H1 (cell line): ENCODE data around the gene DSE. TPM values are rescaled to one million over a fixed set of nuclear protein-coding genes. Genes with fewer than 3 reads are reported as not detected.

Experiments
- CTCF ChIA-PET: fragments of 300-600 bp; sonication (Branson Sonifier 250); formaldehyde crosslinking; loops from one replicate; lab custom pipeline; 2021; ENCODE audit not compliant: partially characterized antibody; lab: Charles Lee
- POLR2A ChIA-PET: fragments of 300-600 bp; sonication (Branson Sonifier 250); formaldehyde crosslinking; loops from one replicate; lab custom pipeline; 2021; ENCODE audit warnings: inconsistent platforms; ENCODE audit not compliant: partially characterized antibody; lab: Charles Lee
- DNase-seq, 2 experiments: peaks; one replicate each; pipeline versions ENCODE4 v3.0.0 to v3.0.0-alpha.2; 2010 to 2022; ENCODE audit warnings: low spot score in 2 of 2, low read depth in 1 of 2, mixed read lengths in 1 of 2
- FAIRE-seq: peaks from 2 replicates; lab custom pipeline; 2011; peaks lifted over from hg19 to GRCh38; lab: Jason Lieb, UNC
- H2AFZ ChIP-seq: 2 replicates; pipeline ENCODE4 v1.8.1; 2012; ENCODE audit warnings: low read length, inconsistent platforms
- H2AK5ac ChIP-seq: 2 replicates; pipeline ENCODE4 v1.6.1; 2013; ENCODE audit warnings: low read depth, low read length
- H2BK120ac ChIP-seq: replicated peaks from 2 replicates; pipeline ENCODE3; 2013; ENCODE audit warnings: low read depth, low read length, inconsistent platforms
- H2BK12ac ChIP-seq: 2 replicates; pipeline ENCODE4 v1.6.1; 2013; ENCODE audit warnings: low read depth, low read length
- H2BK15ac ChIP-seq: 2 replicates; pipeline ENCODE4 v1.6.1; 2013; ENCODE audit warnings: low read length
- H2BK20ac ChIP-seq: 2 replicates; pipeline ENCODE4 v1.6.1; 2013; ENCODE audit warnings: low read length
- H2BK5ac ChIP-seq: 2 replicates; pipeline ENCODE4 v1.6.1; 2013; ENCODE audit warnings: low read depth, low read length
- H3K14ac ChIP-seq: 2 replicates; pipeline ENCODE4 v1.6.1; 2013; ENCODE audit warnings: inconsistent platforms; ENCODE audit not compliant: insufficient read length
- H3K18ac ChIP-seq: 2 replicates; pipeline ENCODE4 v1.6.1; 2013; ENCODE audit warnings: low read length; ENCODE audit errors: extremely low read depth
- H3K23ac ChIP-seq: 2 replicates; pipeline ENCODE4 v1.6.1; 2013; ENCODE audit warnings: inconsistent platforms; ENCODE audit not compliant: insufficient read length
- H3K23me2 ChIP-seq: 2 replicates; pipeline ENCODE4 v1.6.1; 2013; ENCODE audit warnings: low read depth, low read length
- H3K27ac ChIP-seq: 2 replicates; pipeline ENCODE4 v1.6.1; 2011; ENCODE audit warnings: low read depth, low read length, inconsistent platforms
- H3K27me3 ChIP-seq, 4 experiments: replicated peaks in 1 of 4; 1 replicate in 1 of 4; 2 replicates in 3 of 4; pipeline versions ENCODE4 v1.6.1 to v1.8.1; 2011 to 2013; ENCODE audit warnings: low read length in 3 of 4, mild to moderate bottlenecking in 3 of 4, inconsistent platforms in 2 of 4, mixed read lengths in 2 of 4, moderate library complexity in 1 of 4; ENCODE audit not compliant: control insufficient read depth in 3 of 4, insufficient read depth in 3 of 4; ENCODE audit errors: extremely low read depth in 1 of 4
- H3K36me3 ChIP-seq, 4 experiments: 2 replicates each; pipeline versions ENCODE4 v1.6.1 to v1.8.1; 2011 to 2013; ENCODE audit warnings: mild to moderate bottlenecking in 4 of 4, low read length in 3 of 4, moderate library complexity in 2 of 4, control low read depth in 1 of 4, inconsistent platforms in 1 of 4; ENCODE audit not compliant: insufficient read depth in 4 of 4, control insufficient read depth in 2 of 4
- H3K4ac ChIP-seq: replicated peaks from 2 replicates; pipeline ENCODE3; 2013; ENCODE audit warnings: low read length, low read depth, mixed read lengths, inconsistent platforms; ENCODE audit not compliant: insufficient read length
- H3K4me1 ChIP-seq, 4 experiments: replicated peaks in 1 of 4; 1 replicate in 1 of 4; 2 replicates in 3 of 4; pipeline versions ENCODE4 v1.6.1 to v1.8.1; 2011 to 2013; ENCODE audit warnings: low read length in 3 of 4, inconsistent platforms in 2 of 4, mixed read lengths in 1 of 4; ENCODE audit not compliant: insufficient read depth in 4 of 4, control insufficient read depth in 3 of 4
- H3K4me2 ChIP-seq, 2 experiments: 2 replicates each; pipeline versions ENCODE4 v1.6.1 to v1.8.1; 2011 to 2013; ENCODE audit warnings: low read depth in 2 of 2, low read length in 2 of 2, control low read depth in 1 of 2, inconsistent platforms in 1 of 2, mild to moderate bottlenecking in 1 of 2; ENCODE audit not compliant: insufficient read depth in 1 of 2
- H3K4me3 ChIP-seq, 4 experiments: fragments of 200-600, 300-600 bp in 1 of 4; sonication (generic), shearing (Covaris generic), sonication (Bioruptor Twin) in 1 of 4; 2 replicates each; pipeline versions ENCODE4 v1.5.1 to v1.8.1; 2011 to 2016; ENCODE audit warnings: low read length in 4 of 4, low read depth in 3 of 4, control low read depth in 2 of 4, inconsistent platforms in 2 of 4, mild to moderate bottlenecking in 2 of 4, mixed read lengths in 1 of 4, moderate library complexity in 1 of 4; ENCODE audit not compliant: insufficient read depth in 2 of 4; ENCODE audit errors: extremely low read depth in 1 of 4
- H3K56ac ChIP-seq: replicated peaks from 2 replicates; pipeline ENCODE3; 2013; ENCODE audit warnings: low read depth, mild to moderate bottlenecking, mixed read lengths, low read length, inconsistent platforms; ENCODE audit not compliant: insufficient read length
- H3K79me1 ChIP-seq: 2 replicates; pipeline ENCODE4 v1.6.1; 2013; ENCODE audit warnings: low read depth, low read length, control low read depth
- H3K79me2 ChIP-seq, 2 experiments: 2 replicates each; pipeline versions ENCODE4 v1.6.1 to v1.8.1; 2012 to 2013; ENCODE audit warnings: low read length in 2 of 2, mild to moderate bottlenecking in 2 of 2, inconsistent platforms in 1 of 2; ENCODE audit not compliant: insufficient read depth in 2 of 2, control insufficient read depth in 1 of 2
- H3K9ac ChIP-seq, 4 experiments: replicated peaks in 1 of 4; 1 replicate in 1 of 4; 2 replicates in 3 of 4; pipeline versions ENCODE4 v1.6.1 to v1.8.1; 2011 to 2013; ENCODE audit warnings: low read depth in 3 of 4, low read length in 3 of 4, control low read depth in 2 of 4, mild to moderate bottlenecking in 2 of 4, moderate library complexity in 2 of 4, inconsistent platforms in 1 of 4; ENCODE audit errors: extremely low read depth in 1 of 4
- H3K9me3 ChIP-seq, 2 experiments: 2 replicates each; pipeline versions ENCODE4 v1.6.1 to v1.8.1; 2012 to 2013; ENCODE audit warnings: mild to moderate bottlenecking in 2 of 2, moderate library complexity in 2 of 2, control low read depth in 1 of 2, inconsistent platforms in 1 of 2, low read depth in 1 of 2, low read length in 1 of 2, mixed read lengths in 1 of 2; ENCODE audit not compliant: insufficient read depth in 2 of 2
- H4K20me1 ChIP-seq, 2 experiments: replicated peaks in 1 of 2; 2 replicates each; pipeline versions ENCODE3 to v1.8.1; 2011 to 2013; ENCODE audit warnings: inconsistent platforms in 2 of 2, low read length in 2 of 2, mild to moderate bottlenecking in 1 of 2; ENCODE audit not compliant: insufficient read depth in 2 of 2, control insufficient read depth in 1 of 2
- H4K5ac ChIP-seq: 2 replicates; pipeline ENCODE4 v1.6.1; 2013; ENCODE audit warnings: low read length, low read depth, mixed read lengths, inconsistent platforms; ENCODE audit not compliant: insufficient read length
- H4K8ac ChIP-seq: 2 replicates; pipeline ENCODE4 v1.8.0; 2013; ENCODE audit warnings: mild to moderate bottlenecking, moderate library complexity, low read length, inconsistent platforms; ENCODE audit not compliant: insufficient read depth; ENCODE audit errors: extremely low read depth
- H4K91ac ChIP-seq: replicated peaks from 2 replicates; pipeline ENCODE3; 2013; ENCODE audit warnings: low read length, mixed read lengths, inconsistent platforms; ENCODE audit not compliant: insufficient read length
- CHD2 ChIP-seq: IDR thresholded peaks from 2 replicates; pipeline ENCODE4 v1.6.1; 2012; ENCODE audit warnings: low read length, improper control_type of control experiment
- NRF1 ChIP-seq: IDR thresholded peaks from 2 replicates; pipeline ENCODE4 v1.6.1; 2011; ENCODE audit warnings: mild to moderate bottlenecking, low read depth, low read length, improper control_type of control experiment
- SAP30 ChIP-seq: fragments of 300-600 bp; sonication (generic); IDR thresholded peaks from 2 replicates; pipeline ENCODE4 v1.7.1; 2012; ENCODE audit warnings: low read length, moderate library complexity, mild to moderate bottlenecking, inconsistent platforms; ENCODE audit not compliant: insufficient read depth, insufficient replicate concordance
- SP2 ChIP-seq: IDR thresholded peaks from 2 replicates; pipeline ENCODE4 v1.6.1; 2012; ENCODE audit warnings: mild to moderate bottlenecking, low read length, inconsistent platforms
- TEAD4 ChIP-seq: IDR thresholded peaks from 2 replicates; pipeline ENCODE4 v1.6.1; 2012; ENCODE audit warnings: low read depth, low read length, inconsistent platforms, mixed read lengths
- USF2 ChIP-seq: IDR thresholded peaks from 2 replicates; pipeline ENCODE4 v1.6.1; 2011; ENCODE audit warnings: low read length, improper control_type of control experiment
- ZNF274 ChIP-seq: IDR thresholded peaks from 2 replicates; pipeline ENCODE4 v1.7.0; 2012; ENCODE audit warnings: low read length, borderline replicate concordance; ENCODE audit errors: extremely low read depth
- WGBS, 2 experiments: shearing (Covaris generic) in 1 of 2; methylation state at CpG; one replicate each; pipeline versions ENCODE4 v1.1.6 to v1.1.7; 2013 to 2015; ENCODE audit warnings: low lambda C conversion rate in 2 of 2, mixed read lengths in 2 of 2, inconsistent platforms in 1 of 2, low coverage in 1 of 2, missing lambda C conversion rate in 1 of 2; ENCODE audit not compliant: insufficient replicate concordance in 2 of 2, insufficient coverage in 1 of 2, insufficient read length in 1 of 2; ENCODE audit errors: extremely low coverage in 1 of 2, missing lambda C conversion rate in 1 of 2; 5-methylcytosine and 5-hydroxymethylcytosine counted together
- polyA plus RNA-seq, 7 experiments: library from polyadenylated mRNA; depleted of rRNA in 3 of 7; stranded (reverse) in 5 of 7; unstranded in 2 of 7; fragments of >200 nt in 5 of 7; fragments of 200-250 nt in 2 of 7; gene quantifications; 1 replicate in 5 of 7; 2 replicates in 1 of 7; 4 replicates in 1 of 7; pipeline versions ENCODE4 v1.2.1 to v1.2.3, GENCODE V29; 2011 to 2013; ENCODE audit warnings: missing spikeins in 2 of 7, mixed read lengths in 2 of 7
- total RNA-seq: library from RNA; stranded (reverse); fragmentation: NEBNext Ultra II Directional; extraction: Animal tissue kit (Norgen Biotek cat#: 25700); gene quantifications from 2 replicates; pipeline ENCODE4 v1.2.1, GENCODE V29; 2021

DSE gene
- total and polyA plus RNA-seq, 2 of the 8 experiments (the other 6 are each of a cell fraction or from before 2014, with no cell fraction given), result 32.5 to 94.4 TPM

- H4K5ac ChIP-seq, result no peak overlapping the region
- POLR2A ChIA-PET, result no interaction called here
- no peaks in the 10 kb centered on the region; a peak in 1 of 4 replicates for H3K9me3 ChIP-seq
- TF ChIP-seq USF2 (no peak), SP2 (no peak), ZNF274 (no peak), SAP30 (no peak), NRF1 (no peak), CHD2 (no peak), TEAD4 (no peak)
- TF ChIP-seq, all 59 proteins: peak for 0
- Histone ChIP-seq H3K18ac (no peak overlapping the region), H3K4me1 (peaks cover 2 to 6% (median 2%) of the 10 kb centered on the region in 4 experiments; a peak in 3 of 7 replicates), H3K4ac (no peak overlapping the region), H2BK5ac (no peak overlapping the region), H3K23me2 (no peaks in the 10 kb centered on the region), H4K8ac (no peak overlapping the region), H3K14ac (no peak overlapping the region), H3K27ac (no peak overlapping the region), H3K4me3 (no peak overlapping the region), H3K4me2 (no peak overlapping the region), H2BK20ac (no peak overlapping the region), H2AFZ (no peak overlapping the region), H4K91ac (no peak overlapping the region), H4K20me1 (no peaks in the 10 kb centered on the region), H2AK5ac (no peak overlapping the region), H3K36me3 (peaks cover 0 to 3% (median 0%) of the 10 kb centered on the region in 4 experiments; a peak in 1 of 8 replicates), H2BK120ac (no peak overlapping the region), H3K27me3 (no peaks in the 10 kb centered on the region), H2BK15ac (no peak overlapping the region), H3K79me1 (peaks cover 2% of the 10 kb centered on the region; the same call in 1 of the 2 replicates), H3K23ac (no peak overlapping the region), H3K9ac (no peak overlapping the region), H2BK12ac (no peak overlapping the region), H3K79me2 (peaks cover 0 to 46% of the 10 kb centered on the region in 2 experiments; a peak in 2 of 4 replicates), H3K56ac (no peak overlapping the region)
- no peak for FAIRE-seq
- no peak for DNase-seq
- 95% methylated on average over 2 of the region's 2 CpGs; no CpG with 5 or more reads in 1 of the 2 experiments for WGBS, 2 experiments
- CTCF ChIA-PET, result interaction anchor here (1.1 to 1.4 kb wide), 4 partner anchors 13 to 132 kb away, joined by 3 to 4 read pairs (median 4); no protein-coding TSS in a partner anchor
Measured at GRCh38 chr6:116419069-116419786, 48.5 kb downstream of the DSE start.
